Measurements from ENCODE around the gene CXCR6.

Gene CXCR6

DNA sequence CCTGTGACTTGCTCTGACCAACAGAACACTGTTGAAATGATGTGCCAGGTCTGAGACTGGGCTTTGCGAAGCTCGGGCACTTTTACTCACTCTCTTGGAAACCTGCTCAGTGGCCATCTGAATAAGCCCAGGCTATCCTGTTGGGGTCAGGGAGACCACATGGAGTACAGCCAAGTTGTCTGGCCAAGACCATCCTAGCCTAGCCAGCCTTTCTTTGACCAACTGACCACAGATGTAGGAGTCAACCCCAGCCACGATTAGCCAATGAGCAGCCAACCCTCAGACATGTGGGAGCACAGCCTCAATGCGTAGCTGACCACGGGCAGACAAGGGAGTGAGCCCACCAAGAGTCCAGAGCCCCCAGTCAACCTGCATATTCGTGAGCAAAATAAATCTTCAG, 30.8 kb upstream of the CXCR6 start:
- no peak for DNase-seq (ENCODE audit: low read depth)
- TF ChIP-seq, protein P1, sequence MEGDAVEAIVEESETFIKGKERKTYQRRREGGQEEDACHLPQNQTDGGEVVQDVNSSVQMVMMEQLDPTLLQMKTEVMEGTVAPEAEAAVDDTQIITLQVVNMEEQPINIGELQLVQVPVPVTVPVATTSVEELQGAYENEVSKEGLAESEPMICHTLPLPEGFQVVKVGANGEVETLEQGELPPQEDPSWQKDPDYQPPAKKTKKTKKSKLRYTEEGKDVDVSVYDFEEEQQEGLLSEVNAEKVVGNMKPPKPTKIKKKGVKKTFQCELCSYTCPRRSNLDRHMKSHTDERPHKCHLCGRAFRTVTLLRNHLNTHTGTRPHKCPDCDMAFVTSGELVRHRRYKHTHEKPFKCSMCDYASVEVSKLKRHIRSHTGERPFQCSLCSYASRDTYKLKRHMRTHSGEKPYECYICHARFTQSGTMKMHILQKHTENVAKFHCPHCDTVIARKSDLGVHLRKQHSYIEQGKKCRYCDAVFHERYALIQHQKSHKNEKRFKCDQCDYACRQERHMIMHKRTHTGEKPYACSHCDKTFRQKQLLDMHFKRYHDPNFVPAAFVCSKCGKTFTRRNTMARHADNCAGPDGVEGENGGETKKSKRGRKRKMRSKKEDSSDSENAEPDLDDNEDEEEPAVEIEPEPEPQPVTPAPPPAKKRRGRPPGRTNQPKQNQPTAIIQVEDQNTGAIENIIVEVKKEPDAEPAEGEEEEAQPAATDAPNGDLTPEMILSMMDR (IDR thresholded peaks at IDR 0.05; ENCODE audit: control insufficient read depth, extremely low read depth, insufficient read depth): no peak
- no peak overlapping the region for H3K4me3 ChIP-seq (ENCODE audit: low read depth, low read length)

DNA sequence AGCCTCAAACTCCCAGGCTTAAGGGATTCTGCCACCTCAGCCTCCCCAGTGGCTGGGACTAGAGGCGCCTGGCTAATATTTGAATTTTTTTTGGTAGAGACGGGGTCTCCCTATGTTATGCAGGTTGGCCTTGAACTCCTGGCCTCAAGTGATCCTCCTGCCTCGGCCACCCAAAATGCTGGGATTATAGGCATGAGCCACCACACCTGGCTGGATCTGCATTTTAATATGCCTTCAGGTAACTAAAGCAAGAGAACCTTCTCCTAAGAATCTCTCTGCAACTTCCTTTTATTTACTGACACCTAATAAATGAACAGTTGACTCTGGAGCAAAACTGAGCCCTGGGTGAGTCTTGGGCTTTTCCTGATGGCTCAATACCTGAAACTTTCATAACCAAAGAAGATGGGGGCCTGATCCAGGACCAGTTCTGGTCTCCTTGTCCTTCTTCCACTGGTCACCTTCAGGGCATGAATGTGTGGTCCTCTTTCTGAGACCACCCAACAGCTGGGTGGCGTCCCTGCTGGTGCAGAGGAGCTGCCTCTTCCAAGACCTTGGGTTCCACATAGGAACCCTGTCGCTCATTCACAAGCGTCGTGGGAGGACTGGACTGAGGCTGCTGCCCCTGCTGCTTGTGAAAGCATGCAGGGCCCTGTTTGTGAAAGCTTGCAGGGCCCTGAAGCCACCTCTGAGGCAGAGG, 28.8 kb upstream of the CXCR6 start:
- DNase-seq (ENCODE audit: low read depth): no peak
- no peak overlapping the region for H3K4me3 ChIP-seq (ENCODE audit: low read depth, low read length)
- TF ChIP-seq, protein P1 (IDR thresholded peaks at IDR 0.05; ENCODE audit: control insufficient read depth, extremely low read depth, insufficient read depth): no peak

GRCh38 chr3:45915059-45915439, 28.2 kb upstream of the CXCR6 start:
- no peak overlapping the region for H3K4me3 ChIP-seq (ENCODE audit: low read depth, low read length)
- DNase-seq (ENCODE audit: low read depth): no peak
- TF ChIP-seq, protein P1 (IDR thresholded peaks at IDR 0.05; ENCODE audit: control insufficient read depth, extremely low read depth, insufficient read depth): no peak

- no peak overlapping the region for H3K4me3 ChIP-seq (ENCODE audit: low read depth, low read length)
- TF ChIP-seq, protein P1 (IDR thresholded peaks at IDR 0.05; ENCODE audit: control insufficient read depth, extremely low read depth, insufficient read depth): no peak
- DNase-seq (ENCODE audit: low read depth): no peak
Measured at GRCh38 chr3:45915518-45916231, 27.6 kb upstream of the CXCR6 start.

GRCh38 chr3:45917146-45917898, 25.9 kb upstream of the CXCR6 start:
- TF ChIP-seq, protein P1 (IDR thresholded peaks at IDR 0.05; ENCODE audit: control insufficient read depth, extremely low read depth, insufficient read depth): no peak
- H3K4me3 ChIP-seq (ENCODE audit: low read depth, low read length): no peak overlapping the region
- DNase-seq (ENCODE audit: low read depth): no peak

- DNase-seq (ENCODE audit: low read depth): no peak
- TF ChIP-seq, protein P1 (IDR thresholded peaks at IDR 0.05; ENCODE audit: control insufficient read depth, extremely low read depth, insufficient read depth): no peak
- H3K4me3 ChIP-seq (ENCODE audit: low read depth, low read length): no peak overlapping the region
Measured at GRCh38 chr3:45921158-45922038, 21.9 kb upstream of the CXCR6 start.

All from LNCaP clone FGC (cell line).